Neuronal stem cell (in vitro differentiated cells): Measurements from ENCODE around the gene MRPL43.
"Not testable (repeated sequence)": the region's sequence is repeated elsewhere in the genome, so short reads cannot be mapped to it uniquely, and the experiment has no call there.

Experiments
- DNase-seq: peaks from one replicate; pipeline ENCODE4 v3.0.0-alpha.2; 2013; ENCODE audit warnings: low spot score
- H2AFZ ChIP-seq: one replicate; pipeline ENCODE4 v1.6.1; 2013; ENCODE audit warnings: mild to moderate bottlenecking, low read length, inconsistent platforms
- H2AK5ac ChIP-seq: 2 replicates; pipeline ENCODE4 v1.6.1; 2013; ENCODE audit warnings: low read depth, mild to moderate bottlenecking, inconsistent platforms, low read length, moderate library complexity, mixed read lengths
- H2BK120ac ChIP-seq: 2 replicates; pipeline ENCODE4 v1.6.1; 2013; ENCODE audit warnings: low read depth, mild to moderate bottlenecking, inconsistent platforms, low read length, moderate library complexity, mixed read lengths
- H2BK12ac ChIP-seq: one replicate; pipeline ENCODE4 v1.6.1; 2013; ENCODE audit warnings: low read length, inconsistent platforms
- H2BK15ac ChIP-seq: 2 replicates; pipeline ENCODE4 v1.6.1; 2013; ENCODE audit warnings: mild to moderate bottlenecking, low read length, inconsistent platforms, mixed read lengths
- H2BK5ac ChIP-seq: one replicate; pipeline ENCODE4 v1.6.1; 2013; ENCODE audit warnings: inconsistent platforms, mild to moderate bottlenecking, low read length, moderate library complexity
- H3K14ac ChIP-seq: one replicate; pipeline ENCODE4 v1.6.1; 2013; ENCODE audit warnings: low read length, inconsistent platforms
- H3K18ac ChIP-seq: 2 replicates; pipeline ENCODE4 v1.6.1; 2013; ENCODE audit warnings: low read length, inconsistent platforms
- H3K23ac ChIP-seq: 2 replicates; pipeline ENCODE4 v1.6.1; 2013; ENCODE audit warnings: low read depth, mild to moderate bottlenecking, mixed read lengths, low read length, inconsistent platforms; ENCODE audit not compliant: poor library complexity
- H3K27ac ChIP-seq: replicated peaks from 3 replicates; pipeline ENCODE4 v1.5.1; 2013; ENCODE audit warnings: low read length, inconsistent platforms
- H3K27me3 ChIP-seq, 3 experiments: 2 replicates each; pipeline ENCODE4 v1.6.1; 2013; ENCODE audit warnings: low read length in 3 of 3, mild to moderate bottlenecking in 2 of 3, inconsistent platforms in 1 of 3, low read depth in 1 of 3, mixed read lengths in 1 of 3, moderate library complexity in 1 of 3; ENCODE audit not compliant: control insufficient read depth in 3 of 3, insufficient read depth in 3 of 3
- H3K36me3 ChIP-seq, 2 donors: replicated peaks in 1 of 2; 2 replicates each; pipeline ENCODE4 v1.6.1; 2013; ENCODE audit warnings: low read length in 2 of 2; ENCODE audit not compliant: control insufficient read depth in 2 of 2, insufficient read depth in 2 of 2
- H3K4ac ChIP-seq: 2 replicates; pipeline ENCODE4 v1.6.1; 2013; ENCODE audit warnings: inconsistent platforms, mild to moderate bottlenecking, low read length, moderate library complexity
- H3K4me1 ChIP-seq, 2 donors: 1 replicate in 1 of 2; 2 replicates in 1 of 2; pipeline ENCODE4 v1.6.1; 2013; ENCODE audit warnings: low read length in 2 of 2, low read depth in 1 of 2; ENCODE audit not compliant: control insufficient read depth in 2 of 2, insufficient read depth in 1 of 2
- H3K4me2 ChIP-seq: one replicate; pipeline ENCODE4 v1.6.1; 2013; ENCODE audit warnings: mild to moderate bottlenecking, low read length, inconsistent platforms; ENCODE audit not compliant: insufficient read depth, poor library complexity, severe bottlenecking
- H3K4me3 ChIP-seq, 2 donors: 2 replicates each; pipeline ENCODE4 v1.5.1; 2013; ENCODE audit warnings: low read length in 2 of 2, mild to moderate bottlenecking in 2 of 2, inconsistent platforms in 1 of 2, moderate library complexity in 1 of 2
- H3K79me1 ChIP-seq: one replicate; pipeline ENCODE4 v1.6.1; 2013; ENCODE audit warnings: low read depth, mild to moderate bottlenecking, inconsistent platforms, low read length, moderate library complexity
- H3K9ac ChIP-seq: one replicate; pipeline ENCODE4 v1.6.1; 2013; ENCODE audit warnings: mild to moderate bottlenecking, low read depth, low read length, inconsistent platforms; ENCODE audit not compliant: poor library complexity
- H3K9me3 ChIP-seq, 2 donors: replicated peaks in 1 of 2; 2 replicates each; pipeline versions ENCODE3 to v1.6.1; 2013; ENCODE audit warnings: low read length in 2 of 2, mild to moderate bottlenecking in 2 of 2, inconsistent platforms in 1 of 2, low read depth in 1 of 2, mixed read lengths in 1 of 2, moderate library complexity in 1 of 2; ENCODE audit not compliant: control insufficient read depth in 2 of 2, insufficient read depth in 1 of 2
- H4K8ac ChIP-seq: one replicate; pipeline ENCODE4 v1.6.1; 2013; ENCODE audit warnings: low read depth, mild to moderate bottlenecking, inconsistent platforms, low read length, moderate library complexity
- H4K91ac ChIP-seq: one replicate; pipeline ENCODE4 v1.6.1; 2013; ENCODE audit warnings: low read length, low read depth, mild to moderate bottlenecking, inconsistent platforms; ENCODE audit not compliant: poor library complexity
- WGBS, 2 donors: extraction: QIAGEN DNeasy Blood & Tissue Kit; methylation state at CpG; one replicate each; pipeline ENCODE4 v1.1.7; 2013; ENCODE audit warnings: missing lambda C conversion rate in 2 of 2, mixed read lengths in 1 of 2; ENCODE audit not compliant: insufficient read length in 2 of 2, insufficient replicate concordance in 1 of 2; ENCODE audit errors: extremely low coverage in 2 of 2; 5-methylcytosine and 5-hydroxymethylcytosine counted together

MRPL43 gene

GRCh38 chr10:101034404-101034803 lies 47.1 kb upstream of the MRPL43 start:
- not testable (repeated sequence) for H2BK120ac ChIP-seq

GRCh38 chr10:101033276-101033675 lies 46.0 kb upstream of the MRPL43 start:
- WGBS, 2 donors: no CpG with 5 or more reads among the region's 3 CpGs
- no peak overlapping the region for H3K4me2 ChIP-seq
- peaks cover 32 to 34% of the 10 kb centered on the region in 2 donors for H3K4me1 ChIP-seq
- no peak for DNase-seq
- no peak overlapping the region for H2BK15ac ChIP-seq
- no peak overlapping the region for H2BK5ac ChIP-seq
- no peak overlapping the region for H2AFZ ChIP-seq
- no peak overlapping the region for H2BK120ac ChIP-seq
- no peak overlapping the region for H4K91ac ChIP-seq
- H3K18ac ChIP-seq: no peak overlapping the region
- H3K9ac ChIP-seq: no peak overlapping the region
- peaks cover 0 to 2% of the 10 kb centered on the region in 2 donors for H3K9me3 ChIP-seq
- no peak overlapping the region for H3K23ac ChIP-seq
- H3K27ac ChIP-seq: no peak overlapping the region
- no peak overlapping the region for H4K8ac ChIP-seq
- no peak overlapping the region for H2BK12ac ChIP-seq
- H2AK5ac ChIP-seq: no peak overlapping the region
- H3K4ac ChIP-seq: no peak overlapping the region
- H3K14ac ChIP-seq: no peak overlapping the region
- H3K79me1 ChIP-seq: no peaks in the 10 kb centered on the region
- no peaks in the 10 kb centered on the region for H3K36me3 ChIP-seq
- H3K4me3 ChIP-seq: no peak overlapping the region
- peaks cover 11 to 65% (median 55%) of the 10 kb centered on the region in 3 experiments for H3K27me3 ChIP-seq

More at GRCh38 chr10:101034404-101034803, 47.1 kb upstream of the MRPL43 start:
- not testable (repeated sequence) for H3K9me3 ChIP-seq, H2AK5ac ChIP-seq, H2AFZ ChIP-seq, H3K23ac ChIP-seq, H3K36me3 ChIP-seq, H2BK15ac ChIP-seq, H4K91ac ChIP-seq, H4K8ac ChIP-seq, H3K79me1 ChIP-seq, DNase-seq, H3K4ac ChIP-seq, H3K14ac ChIP-seq, H3K4me3 ChIP-seq, H3K27ac ChIP-seq, H3K18ac ChIP-seq, H2BK12ac ChIP-seq, H3K9ac ChIP-seq, H3K4me2 ChIP-seq, H2BK5ac ChIP-seq
- Histone ChIP-seq H3K27me3 (peaks cover 11 to 58% (median 54%) of the 10 kb centered on the region in 3 experiments), H3K4me1 (peaks cover 24 to 29% of the 10 kb centered on the region in 2 donors)
- no CpG with 5 or more reads among the region's 4 CpGs for WGBS, 2 donors

- Histone ChIP-seq H3K18ac (peak overlapping the region; percentile 77), H4K91ac (no peak overlapping the region), H3K27ac (no peak overlapping the region), H3K27me3 (peaks cover 11 to 69% (median 55%) of the 10 kb centered on the region in 3 experiments), H2AK5ac (no peak overlapping the region), H3K9me3 (peaks cover 0 to 2% of the 10 kb centered on the region in 2 donors), H3K4me3 (peak overlapping the region in 1 of 2 donors; percentile 39), H2AFZ (peak overlapping the region; percentile 92), H2BK15ac (no peak overlapping the region), H3K36me3 (no peaks in the 10 kb centered on the region), H3K23ac (peak overlapping the region; percentile 51), H3K4me2 (no peak overlapping the region), H3K4ac (no peak overlapping the region), H3K14ac (no peak overlapping the region), H4K8ac (peak overlapping the region; percentile 93), H2BK5ac (peak overlapping the region; percentile 62), H3K9ac (peak overlapping the region; percentile 12), H2BK12ac (no peak overlapping the region), H2BK120ac (no peak overlapping the region), H3K79me1 (no peaks in the 10 kb centered on the region), H3K4me1 (peaks cover 32 to 33% of the 10 kb centered on the region in 2 donors)
- no CpG with 5 or more reads among the region's 6 CpGs for whole genome bisulfite sequencing, 2 donors
- no peak for DNase-seq
Measured at GRCh38 chr10:101032637-101033224, 45.4 kb upstream of the MRPL43 start.

GRCh38 chr10:101031796-101032636 lies 44.7 kb upstream of the MRPL43 start:
- no peak overlapping the region for H3K27ac ChIP-seq
- peak overlapping the region; percentile 62 for H2BK5ac ChIP-seq
- peak overlapping the region; percentile 92 for H2AFZ ChIP-seq
- H3K79me1 ChIP-seq: no peaks in the 10 kb centered on the region
- peaks cover 11 to 75% (median 55%) of the 10 kb centered on the region in 3 experiments for H3K27me3 ChIP-seq
- peak overlapping the region; percentile 48 for H2AK5ac ChIP-seq
- no peak overlapping the region for H2BK12ac ChIP-seq
- H3K14ac ChIP-seq: no peak overlapping the region
- H3K9ac ChIP-seq: peak overlapping the region; percentile 32
- H2BK15ac ChIP-seq: no peak overlapping the region
- peak overlapping the region; percentile 93 for H4K8ac ChIP-seq
- peak overlapping the region; percentile 42 for H2BK120ac ChIP-seq
- H3K4me3 ChIP-seq: peak overlapping the region; percentile 39 to 69
- peak overlapping the region; percentile 60 for H3K18ac ChIP-seq
- peak overlapping the region; percentile 60 for H3K23ac ChIP-seq
- WGBS, 2 donors: no CpG with 5 or more reads among the region's 47 CpGs
- H4K91ac ChIP-seq: no peak overlapping the region
- peak overlapping the region; percentile 75 for H3K4me2 ChIP-seq
- H3K36me3 ChIP-seq: no peaks in the 10 kb centered on the region
- H3K4ac ChIP-seq: no peak overlapping the region
- DNase-seq: no peak
- H3K9me3 ChIP-seq: peaks cover 0 to 2% of the 10 kb centered on the region in 2 donors
- peaks cover 32 to 35% of the 10 kb centered on the region in 2 donors for H3K4me1 ChIP-seq
